Keratinocyte (primary cell): ENCODE results near the gene MARVELD1. TPM values are rescaled to one million over a fixed set of nuclear protein-coding genes. Genes with fewer than 3 reads are reported as not detected.
A peak's percentile ranks its signal among the peaks of the same experiment; 100 is the strongest.

ENCODE experiments used
- DNase-seq: peaks from one replicate; pipeline ENCODE4 v3.0.0-alpha.2; 2011; ENCODE audit warnings: low read depth, missing footprints, low spot score
- FAIRE-seq: peaks from 2 replicates; lab custom pipeline; 2011; peaks lifted over from hg19 to GRCh38; lab: Jason Lieb, UNC
- H2AFZ ChIP-seq: 2 replicates; pipeline ENCODE4 v1.6.0; 2012; ENCODE audit warnings: low read length, control low read depth, inconsistent platforms; ENCODE audit not compliant: control insufficient read depth
- H3K27ac ChIP-seq: 2 replicates; pipeline ENCODE4 v1.5.1; 2011; ENCODE audit warnings: low read length; ENCODE audit not compliant: control insufficient read depth, insufficient read depth
- H3K27me3 ChIP-seq: 3 replicates; pipeline ENCODE4 v1.6.0; 2011; ENCODE audit warnings: low read length; ENCODE audit not compliant: control insufficient read depth, insufficient read depth; ENCODE audit errors: extremely low read depth
- H3K36me3 ChIP-seq, 2 experiments: 2 replicates in 1 of 2; 3 replicates in 1 of 2; pipeline ENCODE4 v1.5.1; 2011; ENCODE audit warnings: low read length in 2 of 2, mild to moderate bottlenecking in 1 of 2; ENCODE audit not compliant: control insufficient read depth in 2 of 2, insufficient read depth in 2 of 2; ENCODE audit errors: extremely low read depth in 1 of 2
- H3K4me1 ChIP-seq: 3 replicates; pipeline ENCODE4 v1.5.1; 2011; ENCODE audit warnings: low read length; ENCODE audit not compliant: control insufficient read depth, insufficient read depth; ENCODE audit errors: extremely low read depth
- H3K4me2 ChIP-seq: 3 replicates; pipeline ENCODE4 v1.6.0; 2011; ENCODE audit warnings: low read depth, low read length; ENCODE audit not compliant: control insufficient read depth, insufficient read depth; ENCODE audit errors: extremely low read depth
- H3K4me3 ChIP-seq, 3 experiments: fragments of 200-600 bp in 1 of 3; sonication (generic) in 1 of 3; 2 replicates in 2 of 3; 3 replicates in 1 of 3; pipeline ENCODE4 v1.5.1; 2011 to 2016; ENCODE audit warnings: low read length in 3 of 3, mild to moderate bottlenecking in 3 of 3, control low read depth in 2 of 3, inconsistent platforms in 1 of 3, low read depth in 1 of 3, mixed read lengths in 1 of 3, mixed run types in 1 of 3, moderate library complexity in 1 of 3; ENCODE audit not compliant: control insufficient read depth in 2 of 3, insufficient read depth in 2 of 3; ENCODE audit errors: extremely low read depth in 1 of 3
- H3K79me2 ChIP-seq: 2 replicates; pipeline ENCODE4 v1.6.0; 2012; ENCODE audit warnings: low read length; ENCODE audit not compliant: control insufficient read depth, insufficient read depth
- H3K9ac ChIP-seq: 3 replicates; pipeline ENCODE4 v1.6.0; 2011; ENCODE audit warnings: low read length; ENCODE audit not compliant: control insufficient read depth, insufficient read depth; ENCODE audit errors: extremely low read depth
- H3K9me1 ChIP-seq: 3 replicates; pipeline ENCODE4 v1.6.0; 2011; ENCODE audit warnings: low read length; ENCODE audit not compliant: control insufficient read depth, insufficient read depth; ENCODE audit errors: extremely low read depth
- H3K9me3 ChIP-seq: 2 replicates; pipeline ENCODE4 v1.5.1; 2012; ENCODE audit warnings: low read depth, low read length; ENCODE audit not compliant: control insufficient read depth
- H4K20me1 ChIP-seq: 3 replicates; pipeline ENCODE4 v1.6.0; 2011; ENCODE audit warnings: low read length; ENCODE audit not compliant: control insufficient read depth, insufficient read depth; ENCODE audit errors: extremely low read depth
- CTCF ChIP-seq, 3 experiments: IDR thresholded peaks in 1 of 3; conservative IDR thresholded peaks in 1 of 3; optimal IDR thresholded peaks in 1 of 3; 2 replicates in 2 of 3; 3 replicates in 1 of 3; pipeline versions ENCODE3 to v1.5.1; 2011; ENCODE audit warnings: low read length in 3 of 3, mild to moderate bottlenecking in 3 of 3, moderate library complexity in 2 of 3, control low read depth in 1 of 3, inconsistent platforms in 1 of 3; ENCODE audit not compliant: insufficient read depth in 2 of 3; ENCODE audit errors: extremely low read depth in 1 of 3
- EZH2 ChIP-seq: IDR thresholded peaks from one replicate; pipeline ENCODE4 v1.6.1; 2012; ENCODE audit warnings: inconsistent platforms, mild to moderate bottlenecking, low read length, moderate library complexity
- dilution Hi-C: fragments of 300-500 bp; cut with MboI; formaldehyde crosslinking; loops from one replicate; pipeline ENCODE4 v1.7.0; 2020; ENCODE audit warnings: low sequenced_read_pairs; ENCODE audit not compliant: extremely low pct_ligation_motif_present
- polyA plus RNA-seq, 5 experiments: library from polyadenylated mRNA; depleted of rRNA in 3 of 5; stranded (reverse) in 3 of 5; stranded (forward) in 1 of 5; unstranded in 1 of 5; fragments of >200 nt; gene quantifications; 1 replicate in 1 of 5; 2 replicates in 3 of 5; 3 replicates in 1 of 5; pipeline versions ENCODE4 v1.2.1 to v1.2.3, GENCODE V29; 2011 to 2012; ENCODE audit warnings: missing spikeins in 2 of 5, low read depth in 1 of 5, low replicate concordance in 1 of 5

Gene MARVELD1
- polyA plus RNA-seq, 1 donor (not counting 4 experiments of a cell fraction or from before 2014, with no cell fraction given), result 39.7 TPM

GRCh38 chr10:97708976-97709946 lies 4.3 kb upstream of the MARVELD1 start:
- Histone ChIP-seq H2AFZ (no peak overlapping the region), H3K27me3 (no peaks in the 10 kb centered on the region), H3K79me2 (peaks cover 4% of the 10 kb centered on the region), H3K4me3 (no peak overlapping the region), H3K9me1 (no peaks in the 10 kb centered on the region), H3K36me3 (no peaks in the 10 kb centered on the region), H4K20me1 (no peaks in the 10 kb centered on the region), H3K9me3 (no peaks in the 10 kb centered on the region), H3K9ac (no peak overlapping the region), H3K27ac (no peak overlapping the region), H3K4me1 (peaks cover 13% of the 10 kb centered on the region), H3K4me2 (peak overlapping the region; percentile 22)
- peak; percentile 60 for FAIRE-seq
- dilution Hi-C loops, result no loop called here
- no peak for DNase-seq
- TF ChIP-seq CTCF (optimal IDR thresholded peaks at IDR 0.05 in 1 of 3, IDR thresholded peaks at IDR 0.05 in 1 of 3, conservative IDR thresholded peaks at IDR 0.05 in 1 of 3; ENCODE audit: extremely low read depth in 1 of 3, insufficient read depth in 2 of 3, low read length in 3 of 3) (peak; percentile 73 to 82 (median 76)), EZH2 (no peak)

- H3K27ac ChIP-seq, result no peak overlapping the region
- peaks cover 0 to 8% of the 10 kb centered on the region in 2 experiments for H3K36me3 ChIP-seq
- no peaks in the 10 kb centered on the region for H3K27me3 ChIP-seq
- dilution Hi-C loops, result no loop called here
- no peaks in the 10 kb centered on the region for H3K9me1 ChIP-seq
- H3K9me3 ChIP-seq, result no peaks in the 10 kb centered on the region
- no peak for TF ChIP-seq EZH2
- no peak for TF ChIP-seq CTCF (optimal IDR thresholded peaks at IDR 0.05 in 1 of 3, IDR thresholded peaks at IDR 0.05 in 1 of 3, conservative IDR thresholded peaks at IDR 0.05 in 1 of 3; ENCODE audit: extremely low read depth in 1 of 3, insufficient read depth in 2 of 3, low read length in 3 of 3)
- H3K4me3 ChIP-seq, result no peak overlapping the region
- no peaks in the 10 kb centered on the region for H4K20me1 ChIP-seq
- H3K4me2 ChIP-seq, result no peak overlapping the region
- peaks cover 32% of the 10 kb centered on the region for H3K4me1 ChIP-seq
- FAIRE-seq (no peak), DNase-seq (no peak)
- H3K79me2 ChIP-seq, result peaks cover 25% of the 10 kb centered on the region
- no peak overlapping the region for H2AFZ ChIP-seq
- no peak overlapping the region for H3K9ac ChIP-seq
Measured at GRCh38 chr10:97711640-97712572, 1.6 kb upstream of the MARVELD1 start.
